SK-N-SH (cell line): ENCODE data around the gene THSD4. TPM values are rescaled to one million over a fixed set of nuclear protein-coding genes. Genes with fewer than 3 reads are reported as not detected.

Experiments
- CTCF ChIA-PET: fragments of 300-600, 350-600 bp; formaldehyde crosslinking; extraction: SDS; loops from one replicate; lab custom pipeline; 2021; lab: Yijun Ruan, JAX
- POLR2A ChIA-PET: fragments of 350-600 bp; sonication (Branson Sonifier 250); formaldehyde crosslinking; extraction: SDS; loops from one replicate; lab custom pipeline; 2020; ENCODE audit warnings: antibody characterized with exemption, inconsistent platforms; lab: Yijun Ruan, JAX
- DNase-seq: peaks from one replicate; pipeline ENCODE4 v3.0.0; 2012
- H2AFZ ChIP-seq: fragments of 200-600 bp; sonication (generic); 2 replicates; pipeline ENCODE4 v1.8.1; 2016; ENCODE audit warnings: antibody characterized with exemption, mild to moderate bottlenecking, low read depth
- H3F3A ChIP-seq: fragments of 200-600 bp; sonication (generic); replicated peaks from 2 replicates; pipeline ENCODE3; 2016; ENCODE audit warnings: antibody characterized with exemption, mild to moderate bottlenecking; ENCODE audit not compliant: insufficient read depth
- H3K27ac ChIP-seq, 2 experiments: fragments of 200-500 bp in 1 of 2; fragments of 200-600 bp in 1 of 2; sonication (Bioruptor generic) in 1 of 2; sonication (generic), shearing (Covaris generic) in 1 of 2; 2 replicates each; pipeline versions ENCODE4 v1.5.1 to v1.6.1; 2014 to 2016; ENCODE audit warnings: low read depth in 2 of 2, inconsistent platforms in 1 of 2, low read length in 1 of 2, mild to moderate bottlenecking in 1 of 2, mixed read lengths in 1 of 2
- H3K27me3 ChIP-seq: fragments of 200-600 bp; sonication (generic), shearing (Covaris generic); 2 replicates; pipeline ENCODE4 v1.6.1; 2016; ENCODE audit warnings: mixed run types; ENCODE audit not compliant: insufficient read depth
- H3K36me3 ChIP-seq, 2 experiments: fragments of 200-500 bp in 1 of 2; fragments of 200-600 bp in 1 of 2; sonication (Bioruptor generic) in 1 of 2; sonication (generic) in 1 of 2; replicated peaks in 1 of 2; 2 replicates each; pipeline versions ENCODE3 to v1.5.1; 2014 to 2016; ENCODE audit warnings: low read length in 1 of 2, mild to moderate bottlenecking in 1 of 2; ENCODE audit not compliant: insufficient read depth in 2 of 2, control insufficient read depth in 1 of 2
- H3K4me1 ChIP-seq, 2 experiments: fragments of 200-500 bp in 1 of 2; fragments of 200-600 bp in 1 of 2; sonication (Bioruptor generic) in 1 of 2; sonication (generic), shearing (Covaris generic) in 1 of 2; 2 replicates each; pipeline versions ENCODE4 v1.5.1 to v1.6.1; 2014 to 2016; ENCODE audit warnings: low read depth in 1 of 2, low read length in 1 of 2, mixed run types in 1 of 2; ENCODE audit not compliant: insufficient read depth in 2 of 2, control insufficient read depth in 1 of 2
- H3K4me2 ChIP-seq: fragments of 200-600 bp; sonication (generic), shearing (Covaris generic); 2 replicates; pipeline ENCODE4 v1.6.1; 2017; ENCODE audit warnings: mixed run types
- H3K4me3 ChIP-seq, 2 experiments: fragments of 200-500 bp in 1 of 2; fragments of 200-600 bp in 1 of 2; sonication (Bioruptor generic) in 1 of 2; sonication (generic), shearing (Covaris generic) in 1 of 2; 2 replicates each; pipeline versions ENCODE4 v1.5.1 to v1.8.1; 2014 to 2016; ENCODE audit warnings: low read depth in 2 of 2, inconsistent platforms in 1 of 2, low read length in 1 of 2, mild to moderate bottlenecking in 1 of 2, mixed read lengths in 1 of 2, moderate library complexity in 1 of 2
- H3K79me2 ChIP-seq: fragments of 200-600 bp; sonication (generic); 2 replicates; pipeline ENCODE4 v1.8.1; 2017; ENCODE audit warnings: mild to moderate bottlenecking; ENCODE audit not compliant: insufficient read depth
- H3K9ac ChIP-seq: fragments of 200-600 bp; sonication (generic); 2 replicates; pipeline ENCODE4 v1.6.1; 2017; ENCODE audit warnings: mixed run types
- H3K9me2 ChIP-seq: fragments of 200-600 bp; sonication (generic); 2 replicates; pipeline ENCODE4 v1.6.1; 2017; ENCODE audit warnings: mixed run types
- H3K9me3 ChIP-seq: fragments of 200-600 bp; sonication (generic); 2 replicates; pipeline ENCODE4 v1.6.1; 2017; ENCODE audit warnings: mixed run types, mild to moderate bottlenecking, moderate library complexity
- H4K20me1 ChIP-seq: fragments of 200-600 bp; sonication (generic); 2 replicates; pipeline ENCODE4 v1.6.1; 2017; ENCODE audit warnings: mild to moderate bottlenecking, mixed run types; ENCODE audit not compliant: insufficient read depth
- ELF1 ChIP-seq: IDR thresholded peaks from 2 replicates; pipeline ENCODE4 v1.4.0; 2012
- FOSL2 ChIP-seq: IDR thresholded peaks from 2 replicates; pipeline ENCODE4 v1.4.0; 2012; ENCODE audit warnings: low read depth, mild to moderate bottlenecking, moderate library complexity, borderline replicate concordance
- GABPA ChIP-seq: IDR thresholded peaks from 2 replicates; pipeline ENCODE4 v1.4.0; 2012; ENCODE audit warnings: low read depth, mild to moderate bottlenecking
- MAX ChIP-seq: IDR thresholded peaks from 2 replicates; pipeline ENCODE4 v1.4.0; 2012; ENCODE audit warnings: low read depth
- POLR2AphosphoS5 ChIP-seq: IDR thresholded peaks from 2 replicates; pipeline ENCODE4 v1.6.1; 2012; ENCODE audit warnings: low read depth, low read length
- RCOR1 ChIP-seq: fragments of 150-350 bp; IDR thresholded peaks from 2 replicates; pipeline ENCODE4 v1.6.1; 2017; ENCODE audit warnings: antibody characterized with exemption, low read length
- RFX5 ChIP-seq: IDR thresholded peaks from 2 replicates; pipeline ENCODE4 v1.6.1; 2012; ENCODE audit warnings: mild to moderate bottlenecking, improper control_type of control experiment, low read length
- RXRA ChIP-seq: IDR thresholded peaks from 2 replicates; pipeline ENCODE4 v1.4.0; 2012; ENCODE audit warnings: low read depth, mild to moderate bottlenecking, borderline replicate concordance
- SIN3A ChIP-seq: IDR thresholded peaks from 2 replicates; pipeline ENCODE4 v1.6.1; 2012; ENCODE audit warnings: low read depth, mild to moderate bottlenecking, low read length, moderate library complexity, borderline replicate concordance
- TCF12 ChIP-seq: IDR thresholded peaks from 2 replicates; pipeline ENCODE4 v1.4.0; 2012
- TEAD4 ChIP-seq: IDR thresholded peaks from 2 replicates; pipeline ENCODE4 v1.4.0; 2012; ENCODE audit warnings: mild to moderate bottlenecking, borderline replicate concordance; ENCODE audit not compliant: insufficient read depth
- USF1 ChIP-seq: IDR thresholded peaks from 2 replicates; pipeline ENCODE4 v1.4.0; 2012; ENCODE audit warnings: low read depth, borderline replicate concordance
- YY1 ChIP-seq: IDR thresholded peaks from 2 replicates; pipeline ENCODE4 v1.4.0; 2012; ENCODE audit warnings: low read depth, mild to moderate bottlenecking
- WGBS: methylation state at CpG from one replicate; pipeline ENCODE4 v1.1.6; 2017; ENCODE audit warnings: low lambda C conversion rate; 5-methylcytosine and 5-hydroxymethylcytosine counted together
- polyA plus RNA-seq, 3 experiments: library from polyadenylated mRNA; depleted of rRNA; stranded (reverse); fragments of >200 nt; gene quantifications; 2 replicates each; pipeline ENCODE4 v1.2.3, GENCODE V29; 2012

Gene THSD4
- polyA plus RNA-seq, 1 of the 3 experiments (the other 2 are of a cell fraction): 79.1 TPM

GRCh38 chr15:71142780-71143179, 27.5 kb downstream of the THSD4 start:
- Histone ChIP-seq H3K27me3 (no peaks in the 10 kb centered on the region), H3K4me1 (no peaks in the 10 kb centered on the region), H3K9me3 (no peaks in the 10 kb centered on the region), H3K27ac (no peak overlapping the region), H2AFZ (no peak overlapping the region)
- WGBS: 83% methylated on average over 3 of the region's 3 CpGs
- POLR2A ChIA-PET: no interaction called here
- CTCF ChIA-PET: interaction anchor here (1.0 kb wide), 1 partner anchor 66 kb away, joined by 3 read pairs; no protein-coding TSS in a partner anchor
- TF ChIP-seq RCOR1 (no peak), ELF1 (no peak), TEAD4 (no peak), TCF12 (no peak), GABPA (no peak), RXRA (no peak), MAX (no peak), YY1 (no peak), USF1 (no peak), FOSL2 (no peak), POLR2AphosphoS5 (no peak), SIN3A (no peak), RFX5 (no peak)
- TF ChIP-seq, all 33 proteins: peak for 0
- no peaks in the 10 kb centered on the region for H3K9me2 ChIP-seq
- H3K4me2 ChIP-seq: no peak overlapping the region
- peaks cover 49% of the 10 kb centered on the region for H3K79me2 ChIP-seq
- no peak overlapping the region for H3K9ac ChIP-seq
- H3F3A ChIP-seq: peaks cover 3% of the 10 kb centered on the region
- H3K4me3 ChIP-seq: no peak overlapping the region
- peaks cover 0 to 23% of the 10 kb centered on the region in 2 experiments for H3K36me3 ChIP-seq
- no peaks in the 10 kb centered on the region for H4K20me1 ChIP-seq
- DNase-seq: no peak

GRCh38 chr15:71143373-71144310, 28.4 kb downstream of the THSD4 start:
- H4K20me1 ChIP-seq: no peaks in the 10 kb centered on the region
- no peak overlapping the region for H3K27ac ChIP-seq
- no peak overlapping the region for H2AFZ ChIP-seq
- H3K4me3 ChIP-seq: no peak overlapping the region
- peaks cover 42% of the 10 kb centered on the region for H3K79me2 ChIP-seq
- peaks cover 0 to 29% of the 10 kb centered on the region in 2 experiments for H3K36me3 ChIP-seq
- H3K27me3 ChIP-seq: no peaks in the 10 kb centered on the region
- ChIA-PET POLR2A (no interaction called here), CTCF (interaction anchor here (0.8 to 1.2 kb wide), 4 partner anchors 11 to 300 kb away, joined by 3 to 4 read pairs (median 3); no protein-coding TSS in a partner anchor)
- H3K9me3 ChIP-seq: no peaks in the 10 kb centered on the region
- peaks cover 3% of the 10 kb centered on the region for H3F3A ChIP-seq
- 86% methylated on average over 10 of the region's 10 CpGs for WGBS
- H3K9me2 ChIP-seq: no peaks in the 10 kb centered on the region
- H3K4me2 ChIP-seq: no peak overlapping the region
- no peaks in the 10 kb centered on the region for H3K4me1 ChIP-seq
- no peak for TF ChIP-seq GABPA
- TF ChIP-seq TCF12: no peak
- no peak overlapping the region for H3K9ac ChIP-seq
- DNase-seq: no peak
